Stimulated activated naive CD8-positive, alpha-beta T cell treated with anti-CD3 and anti-CD28 coated beads, Interleukin-15, amount 100 ng/mL, for 72 hours (primary cell): ENCODE results near the gene CD180.

Experiments used
- ATAC-seq: fragments of 150-1000 bp; cut with Tn5 transposase; 2 replicates; pipeline ENCODE4 v1.10.0; 2021; ENCODE audit warnings: mild to moderate bottlenecking, moderate library complexity
- DNase-seq, 2 donors: peaks; one replicate each; pipeline ENCODE4 v3.0.0; 2021 to 2022
- H3K27ac Mint-ChIP-seq, 2 donors: one replicate each; pipeline ENCODE4 v1.8.0; 2022; ENCODE audit warnings: mild to moderate bottlenecking in 2 of 2, mixed read lengths in 2 of 2, moderate library complexity in 2 of 2
- H3K27me3 Mint-ChIP-seq: one replicate; pipeline ENCODE4 v1.8.0; 2022; ENCODE audit warnings: mixed read lengths
- H3K4me1 Mint-ChIP-seq: one replicate; pipeline ENCODE4 v1.8.0; 2022; ENCODE audit warnings: mild to moderate bottlenecking, mixed read lengths
- H3K4me3 Mint-ChIP-seq, 2 donors: one replicate each; pipeline ENCODE4 v1.8.0; 2022; ENCODE audit warnings: mild to moderate bottlenecking in 2 of 2, mixed read lengths in 2 of 2, moderate library complexity in 1 of 2
- H3K9me3 Mint-ChIP-seq, 2 donors: one replicate each; pipeline ENCODE4 v1.8.0; 2022; ENCODE audit warnings: mixed read lengths in 2 of 2

Gene CD180

GRCh38 chr5:67201897-67202549, 5.4 kb upstream of the CD180 start:
- H3K27ac Mint-ChIP-seq: no peak overlapping the region
- peaks cover 0 to 9% of the 10 kb centered on the region in 2 donors for H3K9me3 Mint-ChIP-seq
- H3K4me1 Mint-ChIP-seq: peaks cover 88% of the 10 kb centered on the region
- ATAC-seq: no peak
- H3K27me3 Mint-ChIP-seq: no peaks in the 10 kb centered on the region
- no peak for DNase-seq
- no peak overlapping the region for H3K4me3 Mint-ChIP-seq

- peaks cover 0 to 9% of the 10 kb centered on the region in 2 donors for H3K9me3 Mint-ChIP-seq
- H3K27me3 Mint-ChIP-seq: no peaks in the 10 kb centered on the region
- peaks cover 81% of the 10 kb centered on the region for H3K4me1 Mint-ChIP-seq
- no peak for DNase-seq
- ATAC-seq: peak; percentile 33
- H3K27ac Mint-ChIP-seq: peak overlapping the region in 1 of 2 donors; percentile 30
- no peak overlapping the region for H3K4me3 Mint-ChIP-seq
These were observed 4.4 kb upstream of the CD180 start for GRCh38 chr5:67200809-67201562.

- ATAC-seq (no peak), DNase-seq (no peak)
- Mint-ChIP-seq H3K4me1 (peaks cover 70% of the 10 kb centered on the region), H3K27ac (peak overlapping the region in 1 of 2 donors; percentile 12), H3K9me3 (peaks cover 0 to 14% of the 10 kb centered on the region in 2 donors), H3K27me3 (no peaks in the 10 kb centered on the region), H3K4me3 (no peak overlapping the region)
These were observed 3.3 kb upstream of the CD180 start for GRCh38 chr5:67199859-67200258.

- DNase-seq (no peak), ATAC-seq (no peak)
- no peak overlapping the region for H3K27ac Mint-ChIP-seq
- no peaks in the 10 kb centered on the region for H3K27me3 Mint-ChIP-seq
- peaks cover 61% of the 10 kb centered on the region for H3K4me1 Mint-ChIP-seq
- peaks cover 0 to 14% of the 10 kb centered on the region in 2 donors for H3K9me3 Mint-ChIP-seq
- no peak overlapping the region for H3K4me3 Mint-ChIP-seq
These were observed 2.3 kb upstream of the CD180 start for GRCh38 chr5:67198917-67199316.

GRCh38 chr5:67197536-67197935, 937 bp upstream of the CD180 start:
- Mint-ChIP-seq H3K27ac (no peak overlapping the region), H3K4me1 (peaks cover 55% of the 10 kb centered on the region), H3K4me3 (no peak overlapping the region), H3K27me3 (no peaks in the 10 kb centered on the region), H3K9me3 (peaks cover under 1 to 14% of the 10 kb centered on the region in 2 donors)
- ATAC-seq (peak; percentile 88), DNase-seq (no peak)

- Mint-ChIP-seq H3K27ac (peak overlapping the region in 1 of 2 donors; percentile 18), H3K4me1 (peaks cover 36% of the 10 kb centered on the region), H3K9me3 (peaks cover 8% of the 10 kb centered on the region in 2 donors), H3K27me3 (no peaks in the 10 kb centered on the region), H3K4me3 (no peak overlapping the region)
- no peak for DNase-seq
- no peak for ATAC-seq
These were observed 958 bp downstream of the CD180 start for GRCh38 chr5:67195406-67196275.

- Mint-ChIP-seq H3K27ac (peak overlapping the region in 1 of 2 donors; percentile 50), H3K27me3 (no peaks in the 10 kb centered on the region), H3K9me3 (peaks cover 8% of the 10 kb centered on the region in 2 donors), H3K4me1 (peaks cover 22% of the 10 kb centered on the region), H3K4me3 (no peak overlapping the region)
- DNase-seq: no peak
- no peak for ATAC-seq
These were observed 2.4 kb downstream of the CD180 start for GRCh38 chr5:67194166-67194565.

- ATAC-seq (no peak), DNase-seq (no peak)
- H3K9me3 Mint-ChIP-seq: peaks cover 5 to 8% of the 10 kb centered on the region in 2 donors
- no peak overlapping the region for H3K4me3 Mint-ChIP-seq
- no peak overlapping the region for H3K27ac Mint-ChIP-seq
- H3K4me1 Mint-ChIP-seq: peaks cover 24% of the 10 kb centered on the region
- no peaks in the 10 kb centered on the region for H3K27me3 Mint-ChIP-seq
These were observed 3.2 kb downstream of the CD180 start for GRCh38 chr5:67193439-67193807.

- no peak for DNase-seq
- H3K4me3 Mint-ChIP-seq: no peak overlapping the region
- no peak for ATAC-seq
- H3K27me3 Mint-ChIP-seq: no peaks in the 10 kb centered on the region
- peaks cover 29% of the 10 kb centered on the region for H3K4me1 Mint-ChIP-seq
- H3K27ac Mint-ChIP-seq: no peak overlapping the region
- peaks cover 5 to 8% of the 10 kb centered on the region in 2 donors for H3K9me3 Mint-ChIP-seq
These were observed 3.7 kb downstream of the CD180 start for GRCh38 chr5:67192719-67193438.

GRCh38 chr5:67190861-67191260, 5.7 kb downstream of the CD180 start:
- Mint-ChIP-seq H3K27ac (no peak overlapping the region), H3K4me3 (no peak overlapping the region), H3K4me1 (peaks cover 38% of the 10 kb centered on the region), H3K27me3 (no peaks in the 10 kb centered on the region), H3K9me3 (peaks cover 5 to 8% of the 10 kb centered on the region in 2 donors)
- ATAC-seq (no peak), DNase-seq (no peak)

- Mint-ChIP-seq H3K4me3 (no peak overlapping the region), H3K4me1 (peaks cover 38% of the 10 kb centered on the region), H3K27me3 (no peaks in the 10 kb centered on the region), H3K9me3 (peaks cover under 1 to 8% of the 10 kb centered on the region in 2 donors), H3K27ac (no peak overlapping the region)
- DNase-seq (no peak), ATAC-seq (no peak)
These were observed 6.2 kb downstream of the CD180 start for GRCh38 chr5:67190410-67190809.

GRCh38 chr5:67189931-67190330, 6.7 kb downstream of the CD180 start:
- Mint-ChIP-seq H3K27me3 (no peaks in the 10 kb centered on the region), H3K4me3 (no peak overlapping the region), H3K9me3 (peaks cover 0 to 8% of the 10 kb centered on the region in 2 donors), H3K27ac (no peak overlapping the region), H3K4me1 (peaks cover 38% of the 10 kb centered on the region)
- ATAC-seq (no peak), DNase-seq (no peak)

GRCh38 chr5:67189079-67189354, 7.6 kb downstream of the CD180 start:
- Mint-ChIP-seq H3K4me3 (no peak overlapping the region), H3K4me1 (peaks cover 38% of the 10 kb centered on the region), H3K9me3 (peaks cover 0 to 8% of the 10 kb centered on the region in 2 donors), H3K27me3 (no peaks in the 10 kb centered on the region), H3K27ac (no peak overlapping the region)
- DNase-seq: no peak
- no peak for ATAC-seq

GRCh38 chr5:67188274-67189078, 8.1 kb downstream of the CD180 start:
- no peak overlapping the region for H3K4me3 Mint-ChIP-seq
- peaks cover 34% of the 10 kb centered on the region for H3K4me1 Mint-ChIP-seq
- ATAC-seq: no peak
- H3K27ac Mint-ChIP-seq: no peak overlapping the region
- H3K27me3 Mint-ChIP-seq: no peaks in the 10 kb centered on the region
- peaks cover 0 to 8% of the 10 kb centered on the region in 2 donors for H3K9me3 Mint-ChIP-seq
- DNase-seq: no peak
